Progenitor cell of endocrine pancreas (in vitro differentiated cells): ENCODE measurements around the gene IGSF23. TPM values are rescaled to one million over a fixed set of nuclear protein-coding genes. Genes with fewer than 3 reads are reported as not detected.

ENCODE experiments used
- DNase-seq: peaks from one replicate; pipeline ENCODE4 v3.0.0; 2021; ENCODE audit warnings: low spot score; ENCODE audit not compliant: unreplicated experiment
- H3K27ac Mint-ChIP-seq: 2 replicates; pipeline ENCODE4 v1.8.0; 2021; ENCODE audit warnings: mild to moderate bottlenecking, moderate library complexity, mixed read lengths
- H3K27me3 Mint-ChIP-seq: 2 replicates; pipeline ENCODE4 v1.8.0; 2021; ENCODE audit warnings: mixed read lengths
- H3K36me3 Mint-ChIP-seq: 2 replicates; pipeline ENCODE4 v1.8.0; 2022; ENCODE audit warnings: mixed read lengths; ENCODE audit not compliant: insufficient read depth
- H3K4me1 Mint-ChIP-seq: 2 replicates; pipeline ENCODE4 v1.8.0; 2021; ENCODE audit warnings: low read depth, mixed read lengths
- H3K4me3 Mint-ChIP-seq: 2 replicates; pipeline ENCODE4 v1.8.0; 2021; ENCODE audit warnings: low read depth, mild to moderate bottlenecking, moderate library complexity, mixed read lengths
- H3K9me3 Mint-ChIP-seq: 2 replicates; pipeline ENCODE4 v1.8.0; 2021; ENCODE audit warnings: low read depth, mixed read lengths
- CTCF ChIP-seq: fragments of 200-600 bp; sonication (generic); IDR thresholded peaks from one replicate; pipeline ENCODE4 v1.5.0; 2021; ENCODE audit warnings: antibody characterized with exemption, mild to moderate bottlenecking; ENCODE audit not compliant: unreplicated experiment
- total RNA-seq: library from RNA; stranded (reverse); gene quantifications from 2 replicates; pipeline ENCODE4 v1.2.1, GENCODE V29; 2021

Gene IGSF23
- total RNA-seq, 1 donor from 2014 or later: 0.67 TPM

GRCh38 chr19:44614313-44614712 is 950 bp downstream of the IGSF23 start:
- no peak for TF ChIP-seq CTCF

GRCh38 chr19:44615863-44616247 is 2.5 kb downstream of the IGSF23 start:
- Mint-ChIP-seq H3K27me3 (no peaks in the 10 kb centered on the region), H3K27ac (peak overlapping the region; percentile 96), H3K4me3 (no peak overlapping the region), H3K9me3 (no peaks in the 10 kb centered on the region), H3K4me1 (peaks cover 28% of the 10 kb centered on the region), H3K36me3 (no peaks in the 10 kb centered on the region)
- DNase-seq: no peak
- no peak for TF ChIP-seq CTCF

More at GRCh38 chr19:44614313-44614712, 950 bp downstream of the IGSF23 start:
- Mint-ChIP-seq H3K36me3 (no peaks in the 10 kb centered on the region), H3K27me3 (no peaks in the 10 kb centered on the region), H3K27ac (peak overlapping the region; percentile 76), H3K4me1 (peaks cover 31% of the 10 kb centered on the region), H3K9me3 (no peaks in the 10 kb centered on the region), H3K4me3 (no peak overlapping the region)
- DNase-seq: no peak

- no peak for TF ChIP-seq CTCF
- no peak overlapping the region for H3K4me3 Mint-ChIP-seq
- no peaks in the 10 kb centered on the region for H3K36me3 Mint-ChIP-seq
- peaks cover 20% of the 10 kb centered on the region for H3K4me1 Mint-ChIP-seq
- H3K27me3 Mint-ChIP-seq: no peaks in the 10 kb centered on the region
- H3K9me3 Mint-ChIP-seq: no peaks in the 10 kb centered on the region
- no peak overlapping the region for H3K27ac Mint-ChIP-seq
- DNase-seq: no peak
Measured at GRCh38 chr19:44617110-44617880, 3.9 kb downstream of the IGSF23 start.

GRCh38 chr19:44618640-44619357 is 5.4 kb downstream of the IGSF23 start:
- H3K4me1 Mint-ChIP-seq: peaks cover 12% of the 10 kb centered on the region

More at GRCh38 chr19:44618640-44619357, 5.4 kb downstream of the IGSF23 start:
- no peaks in the 10 kb centered on the region for H3K27me3 Mint-ChIP-seq
- no peaks in the 10 kb centered on the region for H3K36me3 Mint-ChIP-seq
- no peaks in the 10 kb centered on the region for H3K9me3 Mint-ChIP-seq
- no peak overlapping the region for H3K27ac Mint-ChIP-seq
- no peak for DNase-seq
- TF ChIP-seq CTCF: no peak
- H3K4me3 Mint-ChIP-seq: no peak overlapping the region
